Left kidney (tissue), 2 donors: ENCODE measurements around the gene KCND2. TPM values are rescaled to one million over a fixed set of nuclear protein-coding genes. Genes with fewer than 3 reads are reported as not detected.
"Not testable (repeated sequence)": the region's sequence is repeated elsewhere in the genome, so short reads cannot be mapped to it uniquely, and the experiment has no call there.

Experiments
- DNase-seq: peaks from one replicate; pipeline ENCODE4 v3.0.0-alpha.2; 2013
- polyA plus RNA-seq: library from polyadenylated mRNA; unstranded; fragments of 120-200 nt; gene quantifications from one replicate; pipeline ENCODE4 v1.2.1, GENCODE V29; 2013; ENCODE audit not compliant: insufficient read length

Gene KCND2
- polyA plus RNA-seq, 1 donor = 2.9 TPM

DNA sequence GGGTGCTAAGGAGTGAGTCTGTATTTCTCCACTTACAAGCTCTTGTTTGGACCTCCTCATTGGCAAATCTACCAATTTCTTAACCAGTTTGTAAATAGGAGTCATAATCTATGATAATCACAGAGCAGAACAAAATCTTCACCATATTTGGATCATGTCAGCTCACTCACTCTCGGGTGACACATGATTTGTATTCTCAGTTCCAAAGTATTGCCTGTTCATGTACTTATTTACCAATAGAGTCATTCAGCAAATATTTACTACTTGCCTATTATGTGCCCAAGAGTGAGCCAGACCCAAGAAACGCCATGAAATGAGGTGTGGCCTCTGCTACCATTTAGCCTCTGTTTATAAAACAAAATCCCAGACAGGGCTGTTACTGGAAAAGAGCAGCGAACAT is 470.2 kb downstream of the KCND2 start:
- no peak for DNase-seq

DNA sequence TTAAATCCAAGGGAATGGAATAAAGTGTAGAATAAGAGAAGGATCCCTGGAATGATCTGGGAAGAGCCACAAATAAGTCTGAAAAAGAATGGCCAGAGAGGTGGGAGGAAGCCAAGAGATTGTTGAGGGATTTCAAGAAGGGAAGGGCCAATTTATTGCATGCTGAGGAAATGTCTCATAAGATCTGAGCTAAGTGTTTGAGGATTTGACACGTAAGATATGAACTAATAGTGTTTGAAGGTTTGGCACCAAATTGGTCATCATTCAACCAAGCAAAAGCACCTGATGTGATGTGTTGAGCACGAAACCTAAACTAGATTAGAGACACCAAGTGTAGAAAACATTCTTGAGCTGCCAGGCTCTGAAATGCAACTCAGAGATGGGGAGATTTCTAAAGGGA is 487.1 kb downstream of the KCND2 start:
- DNase-seq = no peak

DNA sequence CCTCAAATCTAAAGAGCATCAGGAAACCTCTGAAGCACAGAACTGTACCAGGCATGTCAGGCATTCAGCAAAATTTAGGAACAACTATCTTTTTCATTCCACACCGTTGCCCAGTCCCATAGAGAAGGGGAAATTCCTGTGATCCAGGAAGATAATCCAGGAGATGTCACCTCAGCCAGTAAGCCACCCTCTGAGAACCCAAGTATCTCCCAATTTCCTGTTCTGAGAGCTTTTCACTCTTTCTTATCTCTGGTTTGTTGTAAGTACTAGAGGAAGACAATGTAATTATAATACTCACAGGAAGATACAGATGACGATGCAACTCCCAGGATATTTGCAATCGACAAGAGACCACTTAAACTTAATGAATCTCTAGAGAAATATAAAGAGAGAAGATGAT is 487.9 kb downstream of the KCND2 start:
- no peak for DNase-seq

DNA sequence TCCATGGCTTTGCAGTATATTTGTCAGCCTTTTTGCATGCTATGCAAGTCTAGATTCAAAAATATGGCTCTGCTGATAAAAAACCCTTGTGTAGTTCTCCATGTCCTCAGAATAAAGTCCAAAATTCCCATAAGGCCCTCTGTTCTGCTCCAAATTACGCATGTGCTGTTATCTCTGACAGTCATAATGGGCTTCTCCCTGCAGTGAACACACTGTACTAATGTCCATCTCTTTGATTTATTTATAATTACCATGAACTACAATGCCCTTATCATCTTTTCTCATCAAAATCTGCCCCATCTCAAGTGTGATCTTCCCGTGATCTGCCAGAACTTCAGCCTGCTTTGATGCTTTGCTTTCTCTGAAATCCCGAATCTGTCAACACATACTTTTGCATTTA is 497.2 kb downstream of the KCND2 start:
- no peak for DNase-seq

DNA sequence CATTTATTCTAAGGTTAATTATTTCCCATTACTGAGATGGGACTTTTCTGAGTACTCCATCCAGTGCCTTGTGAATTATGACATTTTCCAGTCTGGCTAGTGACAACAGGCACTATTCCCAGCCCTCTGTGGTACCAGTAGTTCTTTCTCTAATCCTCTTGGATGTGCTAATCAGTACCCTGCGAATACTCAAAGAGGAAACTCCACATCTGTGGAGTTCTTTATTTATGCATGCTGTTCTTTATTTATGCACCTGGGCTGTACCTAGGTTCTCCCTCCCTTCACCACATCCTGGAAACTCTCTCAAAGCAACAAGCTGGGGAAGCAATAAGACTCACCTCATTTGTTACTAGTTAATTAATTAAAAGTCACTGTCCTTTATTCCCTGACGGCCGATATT is 501.5 kb downstream of the KCND2 start:
- DNase-seq = no peak

DNA sequence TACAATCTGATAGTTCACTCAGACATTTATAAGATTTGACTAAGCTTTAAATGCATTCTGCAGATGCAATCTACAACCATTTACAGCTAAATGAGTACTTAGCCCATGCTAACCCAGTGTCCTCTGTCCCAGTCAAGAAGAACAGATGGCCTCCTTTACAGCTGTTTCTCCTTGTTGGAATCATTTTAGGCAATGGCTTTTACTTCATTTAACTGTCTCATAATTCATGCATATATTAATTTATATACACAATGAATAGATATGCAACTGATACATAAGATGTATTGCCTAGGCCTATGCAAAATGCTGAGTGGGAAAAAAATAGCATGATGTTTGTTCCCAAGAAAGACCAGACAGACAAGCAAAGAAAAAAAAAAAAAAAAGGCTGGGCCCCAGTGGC is 502.8 kb downstream of the KCND2 start:
- DNase-seq = no peak

DNA sequence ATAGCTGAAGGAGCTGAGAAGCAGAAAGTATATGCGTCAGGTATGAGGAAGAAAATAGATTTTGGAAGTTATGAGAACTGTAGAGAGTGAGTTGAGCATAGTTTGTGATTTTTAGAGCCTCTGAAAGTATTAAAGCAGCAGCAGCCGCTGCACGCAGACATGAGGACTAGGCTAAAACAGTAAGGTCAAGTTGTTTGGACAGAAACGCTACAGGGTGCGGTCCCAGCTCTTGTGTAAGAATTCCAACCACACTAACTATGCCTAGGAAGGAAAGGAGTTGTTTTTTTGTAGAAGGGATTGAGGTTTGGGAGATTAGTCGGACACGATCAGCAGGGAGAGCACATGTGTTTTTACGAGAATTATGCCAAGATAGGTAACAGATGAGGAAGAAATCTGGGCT is 506.1 kb downstream of the KCND2 start:
- DNase-seq = not testable (repeated sequence)

DNA sequence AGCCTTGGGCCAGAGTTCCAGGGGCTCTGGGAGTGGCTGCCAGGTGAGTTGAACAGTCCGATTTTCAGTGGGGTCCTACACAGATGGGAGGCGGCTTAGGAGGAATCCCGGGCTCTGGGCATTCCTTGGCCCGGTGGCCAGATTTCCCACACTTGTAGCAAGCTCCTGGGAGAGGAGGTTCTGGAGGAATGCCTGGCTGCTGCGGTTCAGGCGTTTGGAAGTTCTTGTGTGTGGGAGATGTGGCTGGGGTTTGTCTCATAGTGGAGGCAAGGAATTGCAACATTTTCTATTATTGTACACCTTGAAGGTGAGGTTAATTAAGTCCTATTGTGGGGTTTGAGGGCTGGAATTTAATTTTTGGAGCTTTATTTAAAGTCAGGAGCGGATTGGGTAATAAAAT is 507.5 kb downstream of the KCND2 start:
- DNase-seq = not testable (repeated sequence)

DNA sequence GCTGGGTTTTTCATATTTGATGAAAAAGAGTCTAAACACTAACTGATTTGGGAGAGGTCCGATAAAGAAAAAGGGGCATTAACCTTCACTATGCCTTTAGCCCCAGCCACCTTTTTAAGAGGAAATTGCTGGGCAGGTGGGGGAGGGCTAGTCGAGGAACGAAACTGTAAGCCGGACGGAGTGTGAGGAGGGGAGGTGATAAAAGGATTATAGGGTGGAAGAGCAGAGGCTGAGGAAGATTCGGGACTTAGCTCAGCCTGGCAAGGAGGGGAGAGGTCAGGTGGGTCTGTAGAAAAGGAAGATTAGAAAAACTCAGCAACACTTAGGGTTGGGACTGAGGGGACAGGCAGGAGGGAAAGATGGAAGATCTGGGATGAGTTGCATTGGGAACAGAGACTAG is 508.0 kb downstream of the KCND2 start:
- no peak for DNase-seq

DNA sequence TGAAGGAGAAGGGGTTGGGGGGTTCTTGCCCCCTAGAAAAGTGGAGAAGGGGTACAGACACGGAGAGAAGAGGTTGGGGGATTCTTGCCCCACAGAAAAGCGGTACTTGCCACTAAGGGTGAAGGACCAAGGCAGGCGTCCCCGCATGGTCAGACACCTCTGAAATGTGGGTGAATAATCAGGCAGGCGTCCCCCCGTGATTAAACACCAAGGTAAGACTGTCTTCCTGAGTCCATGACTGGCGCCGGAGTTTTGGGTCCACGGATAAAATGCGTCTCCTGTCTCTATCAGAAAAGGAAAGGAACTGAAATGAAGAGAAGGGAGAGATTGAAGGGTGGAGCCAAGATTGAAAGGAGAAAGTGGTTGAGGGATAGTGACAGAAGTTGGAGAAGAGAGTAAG is 508.9 kb downstream of the KCND2 start:
- DNase-seq = not testable (repeated sequence)

DNA sequence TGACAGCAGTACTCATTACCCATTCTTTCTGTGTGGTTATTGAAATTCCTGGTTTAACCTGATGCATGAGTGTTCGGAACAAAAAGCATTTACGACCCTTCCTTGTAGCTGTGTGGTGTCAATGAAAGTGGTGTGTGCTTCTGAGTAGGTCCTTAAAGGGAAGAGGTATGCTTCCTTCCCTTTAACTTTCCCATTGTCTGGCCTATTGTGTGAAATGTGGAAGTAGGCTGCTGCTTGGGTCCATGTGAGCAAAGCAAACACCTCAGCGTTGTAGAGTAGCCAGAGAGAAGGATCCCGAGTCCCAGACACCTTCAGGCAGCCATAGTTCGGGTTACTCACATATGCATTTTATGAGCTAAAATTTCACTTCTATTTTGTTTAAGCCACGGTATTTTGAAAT is 510.3 kb downstream of the KCND2 start:
- DNase-seq = no peak

DNA sequence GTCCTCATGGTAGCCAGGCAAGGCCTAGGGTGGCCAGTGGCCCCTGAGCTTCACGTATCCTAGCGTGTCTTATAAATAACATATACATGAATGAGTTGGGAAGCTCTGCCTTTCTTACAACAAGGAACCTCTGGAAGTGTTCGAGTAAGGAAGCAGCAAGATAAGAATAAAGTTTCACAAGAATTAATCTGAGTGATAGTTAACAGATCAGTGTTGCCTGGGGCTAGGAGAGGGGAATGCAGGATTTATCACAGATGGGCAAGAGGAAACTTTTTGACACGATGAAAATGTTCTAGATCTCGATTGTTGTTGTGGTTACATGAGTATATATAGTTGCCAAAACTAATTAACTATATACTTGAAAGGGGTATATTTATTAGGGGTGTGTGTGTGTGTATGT is 510.7 kb downstream of the KCND2 start:
- no peak for DNase-seq

DNA sequence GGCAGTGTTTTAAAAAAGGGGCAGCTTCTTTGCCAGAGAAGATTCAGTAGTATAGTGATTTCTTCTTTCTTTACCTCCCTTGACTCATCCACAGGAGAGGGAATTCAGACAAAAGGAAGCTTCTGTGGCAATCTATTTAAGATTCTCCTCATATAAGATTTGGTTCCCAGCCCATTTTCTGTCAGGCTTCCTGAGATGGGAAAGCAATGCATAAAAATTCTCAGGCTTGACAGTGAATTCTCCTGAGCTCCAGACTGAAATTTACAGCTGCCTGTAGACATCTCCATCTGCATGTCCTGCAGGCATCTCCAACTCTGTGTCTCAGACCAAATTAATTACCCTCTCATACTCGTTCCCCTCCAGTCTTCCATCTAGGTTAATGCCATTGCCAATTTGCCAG is 512.1 kb downstream of the KCND2 start:
- no peak for DNase-seq

DNA sequence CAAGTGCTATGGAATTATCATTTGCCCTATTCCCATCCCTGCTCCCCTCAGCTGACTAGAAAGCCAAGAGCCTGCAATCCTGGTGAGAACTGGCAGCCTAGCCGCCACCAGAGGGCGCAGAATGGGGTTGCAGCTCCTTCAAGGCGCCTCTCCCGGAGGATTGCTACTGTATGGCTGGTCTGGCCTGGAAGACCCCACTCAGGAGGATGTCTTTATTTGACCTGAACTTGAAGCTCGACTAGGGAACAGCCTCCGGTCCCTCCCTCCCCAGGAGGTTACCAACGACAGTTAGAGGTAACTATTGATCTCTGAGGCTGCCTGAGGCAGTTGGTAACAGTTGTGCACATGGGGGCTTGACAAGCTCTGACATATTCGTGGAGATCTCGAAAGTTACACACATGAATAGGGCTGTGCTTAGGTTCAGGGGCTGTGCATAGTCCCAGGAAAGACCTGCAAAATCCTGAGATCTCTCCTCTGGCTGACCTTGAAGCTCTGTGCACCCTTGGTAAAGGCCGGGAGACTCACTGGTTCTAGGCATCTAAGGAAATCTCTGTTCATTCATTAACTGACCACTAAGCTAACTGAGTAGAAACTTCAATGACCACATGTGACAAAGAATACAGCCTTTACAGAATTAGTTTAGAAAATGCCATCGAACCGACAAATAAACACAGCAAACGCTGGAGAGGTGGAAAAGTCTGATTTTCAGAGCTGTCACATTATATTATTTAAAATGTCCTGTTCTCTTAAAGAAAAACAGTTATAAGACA is 519.3 kb downstream of the KCND2 start:
- peak; percentile 68 for DNase-seq

DNA sequence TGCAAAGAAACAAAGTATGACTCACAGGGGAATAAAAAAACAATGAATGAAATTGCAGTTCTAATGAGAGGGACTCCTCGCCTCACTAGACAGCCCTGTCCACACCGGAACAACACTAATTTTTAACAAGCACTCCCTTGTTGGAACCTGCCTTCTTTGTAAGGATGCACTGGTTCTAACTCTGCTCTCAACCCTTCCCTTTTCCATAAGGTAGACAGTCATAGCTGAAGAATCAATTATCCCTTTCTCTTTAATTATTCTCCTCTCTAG is 519.8 kb downstream of the KCND2 start:
- DNase-seq = no peak

DNA sequence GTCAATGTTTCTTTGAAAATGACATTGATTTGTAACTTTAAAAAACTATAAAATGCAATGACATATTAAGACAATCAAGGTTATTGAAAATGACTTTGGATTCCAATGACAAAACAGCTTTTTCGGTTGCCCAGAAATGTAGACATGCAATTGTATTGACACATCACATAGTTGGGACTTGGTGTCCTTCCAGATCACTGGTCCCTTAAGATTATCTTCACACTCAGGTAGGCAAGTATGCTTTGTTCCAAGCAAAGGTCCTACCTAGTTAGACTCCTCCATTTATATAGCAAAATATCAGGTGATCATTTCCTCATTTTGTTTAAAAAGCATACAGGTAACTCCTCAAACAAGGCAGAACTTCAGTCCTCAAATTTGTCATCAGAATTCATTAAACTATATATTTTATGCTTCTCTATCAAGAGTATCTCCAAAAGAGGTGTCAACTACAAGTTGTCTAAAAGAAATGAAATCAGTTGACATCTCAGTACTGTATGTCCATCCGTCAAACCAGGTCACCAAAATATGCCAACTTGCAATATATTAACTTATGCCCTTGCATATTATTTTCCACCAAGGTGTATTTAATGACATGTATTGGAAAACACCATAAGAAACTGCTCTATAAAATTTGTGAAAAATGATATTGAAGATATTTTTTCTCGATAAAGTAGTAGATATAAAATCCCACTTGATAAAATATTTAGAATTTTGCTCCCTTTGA is 520.4 kb downstream of the KCND2 start:
- DNase-seq = no peak

DNA sequence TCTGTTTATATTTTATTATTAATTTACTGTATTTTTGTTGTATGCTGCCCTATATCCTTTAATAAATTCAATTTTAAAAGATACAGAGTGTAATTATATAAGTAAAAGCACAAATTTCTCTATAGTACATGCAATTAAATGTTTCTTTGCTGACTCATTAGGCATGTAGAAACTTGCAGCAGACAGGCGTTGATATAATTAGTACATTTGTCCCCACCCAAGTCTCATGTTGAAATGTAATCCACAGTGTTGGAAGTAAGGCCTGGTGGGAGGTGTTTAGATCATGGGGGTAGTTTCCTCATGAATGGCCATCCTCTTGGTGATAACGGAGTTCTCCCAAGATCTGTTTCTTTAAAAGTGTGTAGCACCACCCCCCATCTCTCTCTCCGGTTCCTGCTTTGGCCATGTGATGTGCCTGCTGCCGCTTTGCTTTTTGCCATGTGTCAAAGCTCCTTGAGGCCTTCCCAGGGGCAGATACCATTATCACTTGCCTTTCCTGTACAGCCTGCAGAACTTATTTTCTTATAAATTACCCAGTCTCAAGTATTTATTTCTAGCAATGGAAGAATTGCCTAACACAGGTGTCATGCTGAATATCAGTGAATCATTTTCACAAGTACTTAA is 521.2 kb downstream of the KCND2 start:
- DNase-seq = no peak

DNA sequence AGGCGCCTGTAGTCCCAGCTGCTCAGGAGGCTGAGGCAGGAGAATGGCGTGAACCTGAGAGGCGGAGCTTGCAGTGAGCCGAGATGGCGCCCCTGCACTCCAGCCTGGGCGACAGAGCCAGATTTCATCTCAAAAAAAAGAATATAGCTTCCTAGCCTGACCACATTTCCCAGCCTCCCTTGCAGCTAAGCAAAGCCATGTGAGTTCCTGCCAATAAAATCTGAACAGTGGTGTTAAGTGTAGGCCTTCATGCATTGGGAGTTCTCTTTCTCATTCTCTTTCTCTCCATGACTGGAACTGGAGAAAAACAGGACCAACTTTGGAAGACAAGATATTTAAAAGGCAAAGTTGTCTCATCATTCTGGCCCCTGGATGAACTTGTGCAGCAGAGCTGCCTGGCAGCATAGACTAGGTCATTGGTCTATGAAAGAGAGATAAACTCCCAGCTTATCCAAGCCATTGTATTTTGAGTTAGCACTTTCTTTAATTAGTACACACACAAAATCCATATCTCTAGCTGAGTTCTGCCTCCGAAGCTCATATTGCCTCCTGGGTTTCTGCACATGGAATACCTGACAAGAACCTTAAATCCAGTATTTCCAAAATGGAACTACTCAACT is 524.2 kb downstream of the KCND2 start:
- DNase-seq = no peak

DNA sequence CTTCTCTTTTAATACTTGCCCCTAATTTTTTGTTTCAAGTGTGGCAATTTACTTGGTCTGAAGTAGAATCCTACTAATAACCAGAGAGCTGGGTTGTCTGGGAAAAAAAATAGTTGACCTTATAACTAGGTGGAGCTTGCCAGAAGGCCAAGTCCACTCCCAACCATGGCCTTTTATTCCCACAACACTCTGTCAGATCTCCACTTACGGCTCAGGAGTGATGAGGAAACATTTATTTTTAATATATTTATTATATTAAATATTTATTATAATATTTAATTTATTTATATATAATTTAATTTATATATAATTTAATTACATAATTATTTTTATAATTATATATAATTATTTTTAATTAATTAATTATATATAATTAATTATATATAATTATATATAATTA is 526.2 kb downstream of the KCND2 start:
- DNase-seq = no peak
